RPMI7951 (cell line): ENCODE results near the gene TCTN2. TPM values are rescaled to one million over a fixed set of nuclear protein-coding genes. Genes with fewer than 3 reads are reported as not detected.
A peak's percentile ranks its signal among the peaks of the same experiment; 100 is the strongest.

ENCODE experiments used
- DNase-seq: peaks from one replicate; pipeline ENCODE4 v3.0.0-alpha.2; 2012; ENCODE audit warnings: low read depth
- total RNA-seq: library from RNA; depleted of rRNA; stranded (reverse); fragments of >200 nt; shearing (Covaris generic); gene quantifications from 2 replicates; pipeline ENCODE4 v1.2.3, GENCODE V29; 2014; rRNA removed

The TCTN2 gene
- total RNA-seq, 1 experiment from 2014 or later: 18.3 TPM

DNA sequence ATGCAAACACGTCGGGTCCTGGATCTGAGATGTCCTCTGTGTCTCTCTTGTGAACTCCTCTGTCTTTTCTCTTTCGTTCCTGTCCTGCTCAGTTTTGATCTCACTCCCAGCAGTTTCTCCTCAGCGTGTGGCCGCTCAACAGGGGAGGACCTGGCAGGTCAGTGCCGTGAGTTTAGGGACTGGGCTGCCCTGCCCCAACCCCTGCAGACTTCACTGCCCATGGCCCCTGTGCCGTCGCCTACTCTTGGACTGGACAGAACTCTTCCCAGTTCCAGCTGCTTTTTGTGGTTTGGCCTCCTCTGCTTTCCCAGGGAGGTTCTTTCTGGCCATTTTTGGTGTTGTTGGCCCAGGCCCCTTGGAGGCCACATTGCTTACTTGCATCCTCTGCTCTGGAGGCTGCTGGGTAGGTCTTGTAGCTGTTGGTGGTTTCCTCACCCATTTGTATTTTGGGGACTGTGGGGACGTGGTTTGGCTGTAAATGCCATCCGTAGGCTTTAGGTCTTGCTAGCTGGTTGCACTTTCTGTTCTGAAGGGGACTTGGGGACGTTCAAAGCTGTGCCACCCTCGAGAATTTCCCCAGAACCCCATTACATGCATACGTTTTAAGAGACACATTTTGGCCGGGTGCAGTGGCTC lies 71.1 kb downstream of the TCTN2 start:
- no peak for DNase-seq

DNA sequence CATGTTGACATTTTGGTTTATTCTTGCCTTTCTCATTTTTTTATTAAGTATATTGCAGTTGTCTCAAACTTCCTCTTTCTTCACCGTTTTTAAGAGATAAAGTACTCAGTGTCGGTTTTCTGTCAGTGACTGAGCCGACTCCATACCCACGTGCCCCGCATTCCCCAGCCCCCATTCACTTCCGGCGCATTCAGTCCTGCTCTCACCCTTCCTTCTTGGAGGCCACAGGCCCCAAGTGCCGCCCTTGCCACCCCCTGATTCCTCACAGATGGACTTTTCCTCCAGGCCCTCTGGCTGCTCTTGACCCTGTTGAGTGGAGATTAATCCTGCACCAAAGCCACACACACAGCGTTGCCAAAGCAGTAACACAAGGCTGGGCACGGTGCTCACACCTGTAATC lies 72.1 kb downstream of the TCTN2 start:
- DNase-seq: no peak

DNA sequence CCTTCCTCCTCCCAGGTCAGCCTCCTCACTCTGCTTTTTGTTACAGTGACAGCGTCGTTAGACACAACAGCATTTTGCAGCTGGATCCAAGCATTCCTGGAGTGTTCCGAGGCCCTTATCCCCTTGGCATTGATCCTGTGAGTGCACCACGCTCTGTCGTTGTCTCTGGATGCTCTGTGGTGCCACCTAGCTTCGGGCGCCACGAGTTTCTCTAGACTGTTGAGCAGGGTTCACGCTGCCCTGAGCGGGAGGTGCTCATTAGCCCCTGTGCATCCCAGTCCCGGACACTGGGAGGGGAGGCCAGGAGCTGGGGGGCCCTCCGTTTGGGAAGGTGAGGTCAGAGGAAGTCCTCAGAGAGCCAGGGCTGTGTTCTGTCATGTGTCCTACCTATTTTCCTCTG lies 73.9 kb downstream of the TCTN2 start:
- DNase-seq: no peak

DNA sequence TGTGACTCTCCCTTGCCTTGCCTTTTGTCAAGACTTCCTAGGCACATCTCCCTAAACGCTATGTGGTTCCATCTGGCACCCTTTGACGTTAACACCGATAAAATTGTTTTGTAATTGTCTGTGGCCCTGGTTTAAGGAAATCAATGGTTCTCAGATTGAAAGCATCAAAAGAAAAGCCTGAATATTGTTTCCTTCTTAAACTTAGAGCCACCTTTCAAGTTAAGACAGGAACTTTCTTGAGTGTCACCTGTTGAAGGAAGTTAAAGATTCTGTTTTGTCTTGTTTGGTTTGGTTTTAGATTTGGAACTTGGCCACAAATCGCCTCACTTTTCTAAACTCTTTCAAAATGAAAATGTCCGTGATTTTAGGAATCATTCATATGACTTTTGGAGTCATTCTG lies 76.4 kb downstream of the TCTN2 start:
- no peak for DNase-seq

DNA sequence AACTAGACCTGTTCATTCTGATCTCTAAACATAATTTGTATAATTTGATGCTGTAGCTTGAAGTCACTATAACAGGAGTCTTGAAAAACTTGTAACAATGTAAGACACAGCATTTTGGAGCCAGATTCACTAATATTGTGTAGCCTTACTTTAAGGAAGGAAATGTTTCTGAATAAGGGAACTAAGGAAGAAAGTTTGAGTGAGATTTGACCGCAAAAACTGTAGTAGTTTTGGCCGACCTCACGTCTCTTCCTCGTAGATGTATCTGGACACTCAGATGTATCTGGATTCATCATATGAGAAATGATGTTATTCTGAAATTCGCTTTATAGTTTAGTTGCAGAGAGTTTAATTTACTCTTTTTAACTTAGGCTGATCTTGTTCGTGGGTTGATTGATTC lies 77.2 kb downstream of the TCTN2 start:
- no peak for DNase-seq

DNA sequence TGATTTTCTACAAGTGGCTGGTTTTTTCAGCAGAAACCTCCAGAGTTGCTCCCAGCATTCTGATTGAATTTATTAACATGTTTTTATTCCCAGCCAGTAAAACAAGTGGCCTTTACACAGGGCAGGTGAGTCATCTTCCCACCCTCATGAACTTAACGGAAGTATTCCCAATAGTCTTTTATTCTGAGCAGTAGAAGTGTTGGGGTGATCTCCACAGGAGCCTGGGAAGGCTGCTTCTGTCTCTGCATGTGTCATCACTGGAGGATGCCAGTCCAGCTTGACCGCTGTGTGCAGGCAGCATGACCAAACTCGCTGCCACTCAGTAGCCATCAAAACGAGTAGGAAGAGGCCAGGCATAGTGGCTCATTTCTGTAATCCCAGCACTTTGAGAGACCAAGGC lies 77.7 kb downstream of the TCTN2 start:
- peak; percentile 28 for DNase-seq

DNA sequence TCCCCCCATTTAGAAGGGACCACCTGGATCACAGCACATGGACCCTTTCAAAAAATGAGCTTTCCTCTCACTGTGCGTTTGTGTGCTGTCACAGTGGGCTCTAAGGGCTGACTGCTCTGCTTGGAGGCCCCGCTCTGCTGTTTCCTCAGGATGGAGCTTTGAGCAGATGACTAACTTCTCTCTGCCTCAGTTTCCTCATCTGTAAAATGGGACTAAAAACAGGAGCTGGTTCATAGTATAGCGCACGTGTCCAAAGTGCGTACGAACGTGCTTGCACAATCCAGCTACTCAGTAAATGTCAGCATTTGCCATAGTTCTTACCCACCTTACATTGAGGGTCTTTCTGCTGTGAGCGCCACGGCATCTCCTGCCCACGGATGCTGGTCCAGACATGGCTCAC lies 78.4 kb downstream of the TCTN2 start:
- no peak for DNase-seq

DNA sequence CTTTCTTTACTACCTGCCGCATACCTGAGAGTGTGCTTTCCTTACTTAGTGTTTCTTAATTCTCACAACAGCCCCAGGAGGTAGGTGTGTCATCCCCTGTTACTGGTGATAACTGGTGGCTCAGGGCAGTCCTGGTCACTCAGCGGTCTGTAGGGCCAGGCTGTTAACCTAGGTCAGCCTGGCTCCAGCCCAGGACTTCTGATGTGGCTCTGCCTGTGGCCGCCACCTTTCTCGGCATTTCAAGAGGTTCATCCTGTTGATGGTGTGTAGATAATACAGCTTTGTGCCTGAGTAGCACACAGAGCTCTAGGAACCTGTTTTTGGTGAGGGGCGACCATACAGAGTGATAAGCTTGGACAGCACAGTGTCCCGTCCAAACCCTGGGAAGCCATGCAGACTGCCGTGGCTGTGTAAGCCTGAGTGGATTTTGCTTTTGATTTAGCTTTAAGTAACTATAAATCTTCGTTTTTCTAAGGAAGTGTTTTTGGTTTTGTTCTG lies 79.3 kb downstream of the TCTN2 start:
- no peak for DNase-seq

DNA sequence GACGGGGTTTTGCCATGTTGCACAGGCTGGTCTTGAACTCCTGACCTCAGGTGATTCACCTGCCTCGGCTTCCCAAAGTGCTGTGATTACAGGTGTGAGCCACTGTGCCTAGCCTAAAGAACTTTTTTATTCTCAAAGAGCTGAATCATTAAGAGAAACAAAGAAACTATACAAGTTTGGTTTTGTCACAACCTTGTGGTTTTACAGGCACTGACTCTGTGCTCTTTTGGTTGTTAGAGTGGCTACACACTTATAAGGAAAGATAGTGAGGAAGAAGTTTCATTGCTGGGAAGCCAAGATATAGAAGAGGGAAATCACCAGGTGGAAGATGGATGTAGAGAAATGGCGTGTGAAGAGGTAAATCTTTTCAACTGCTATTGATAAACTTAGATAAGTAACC lies 81.1 kb downstream of the TCTN2 start:
- DNase-seq: no peak

DNA sequence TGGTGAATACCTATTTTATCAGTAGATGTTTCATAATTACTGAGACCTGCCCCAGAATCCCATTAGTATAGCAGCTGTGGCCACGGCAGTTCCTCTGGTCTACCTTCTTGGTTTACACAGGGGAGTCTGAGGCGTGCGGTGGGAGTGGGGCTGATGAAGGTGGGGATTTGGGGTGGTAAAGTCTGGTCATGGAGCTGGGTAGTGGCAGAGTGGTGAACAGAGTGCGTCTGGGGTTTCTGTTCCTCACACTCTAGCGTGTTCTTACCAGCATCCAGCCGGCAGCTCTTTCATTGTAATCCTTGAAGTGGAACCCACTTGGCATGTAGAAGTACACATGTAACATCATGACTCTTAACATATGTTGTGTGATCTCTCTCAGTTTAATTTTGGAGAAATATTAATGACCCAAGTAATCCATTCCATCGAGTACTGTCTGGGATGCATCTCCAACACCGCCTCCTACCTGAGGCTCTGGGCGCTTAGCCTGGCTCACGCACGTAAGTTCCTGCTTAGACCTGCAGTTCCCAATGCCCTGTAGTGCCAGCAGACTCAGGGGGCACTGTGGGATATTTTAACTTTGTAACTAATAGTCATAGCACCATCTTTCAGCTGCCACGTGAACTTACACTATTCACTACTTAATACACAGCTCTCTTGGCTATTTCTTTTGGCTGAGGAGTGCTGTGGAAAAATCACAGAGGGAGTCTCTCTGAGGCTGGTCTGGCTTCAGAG lies 83.3 kb downstream of the TCTN2 start:
- no peak for DNase-seq

DNA sequence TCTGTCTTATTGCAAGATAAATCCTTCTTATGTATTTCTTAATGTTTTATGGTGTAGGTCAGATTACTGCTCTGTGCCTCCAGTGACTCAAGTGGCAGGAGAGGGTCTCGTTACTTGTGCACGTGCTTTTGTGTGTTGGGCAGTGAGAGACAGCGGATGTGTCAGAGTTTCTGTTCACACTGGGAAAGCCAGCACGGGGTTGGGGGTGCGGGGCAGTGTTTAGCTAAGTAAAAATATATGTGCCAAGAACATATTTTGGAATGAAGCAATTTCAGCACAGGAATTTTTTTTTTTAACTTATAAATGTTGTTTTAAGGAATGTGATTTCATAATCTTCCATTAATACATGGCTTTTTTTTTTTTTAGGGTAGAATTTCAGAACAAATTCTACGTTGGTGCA lies 86.6 kb downstream of the TCTN2 start:
- DNase-seq: no peak

Other genes with a start within 250 kb of the TCTN2 start
- 2.5 and 2.7 TPM in 2 replicates for gene RILPL2, start 234.4 kb upstream of the TCTN2 start, total RNA-seq
- gene SNRNP35, start 213.0 kb upstream of the TCTN2 start, total RNA-seq: 12.4 and 16.5 TPM in 2 replicates
- 4.8 and 10.3 TPM in 2 replicates for gene RILPL1, start 137.4 kb upstream of the TCTN2 start, total RNA-seq
- 231 and 253 TPM in 2 replicates for gene TMED2, start 86.6 kb upstream of the TCTN2 start, total RNA-seq
- 19.0 and 24.9 TPM in 2 replicates for gene DDX55, start 69.0 kb upstream of the TCTN2 start, total RNA-seq
- 77.3 and 94.1 TPM in 2 replicates for gene EIF2B1, start 37.4 kb upstream of the TCTN2 start, total RNA-seq
- 73.3 and 76.7 TPM in 2 replicates for gene GTF2H3, start 37.3 kb upstream of the TCTN2 start, total RNA-seq
- 6.5 and 7.9 TPM in 2 replicates for gene ATP6V0A2, start 41.2 kb downstream of the TCTN2 start, total RNA-seq
- under 0.01 and 0.10 TPM in 2 replicates for gene DNAH10, start 91.2 kb downstream of the TCTN2 start, total RNA-seq